NCI-H748 treated with DMSO at 0.1 percent for 48 hours (cell line): ENCODE measurements around the gene PARVA.

Experiments used
- DNase-seq: peaks from one replicate; lab custom pipeline; 2025; lab: John Stamatoyannopoulos, UW

PARVA gene

GRCh38 chr11:12456651-12457579 lies 79.5 kb downstream of the PARVA start:
- no peak for DNase-seq

GRCh38 chr11:12458042-12458441 lies 80.7 kb downstream of the PARVA start:
- DNase-seq: no peak

- no peak for DNase-seq
These were observed 82.0 kb downstream of the PARVA start for GRCh38 chr11:12459374-12459773.

GRCh38 chr11:12459865-12460444 lies 82.6 kb downstream of the PARVA start:
- DNase-seq: no peak

- DNase-seq: no peak
These were observed 83.1 kb downstream of the PARVA start for GRCh38 chr11:12460466-12460865.

- DNase-seq: peak; percentile 83
These were observed 84.1 kb downstream of the PARVA start for GRCh38 chr11:12461516-12461915.

- DNase-seq: no peak
These were observed 86.9 kb downstream of the PARVA start for GRCh38 chr11:12464303-12464702.

- DNase-seq: no peak
These were observed 88.0 kb downstream of the PARVA start for GRCh38 chr11:12465332-12465731.

- DNase-seq: no peak
These were observed 90.2 kb downstream of the PARVA start for GRCh38 chr11:12467610-12468009.

- DNase-seq: no peak
These were observed 92.1 kb downstream of the PARVA start for GRCh38 chr11:12469451-12469850.

GRCh38 chr11:12470236-12470635 lies 92.9 kb downstream of the PARVA start:
- DNase-seq: no peak

GRCh38 chr11:12472401-12473005 lies 95.1 kb downstream of the PARVA start:
- no peak for DNase-seq

- DNase-seq: no peak
These were observed 96.0 kb downstream of the PARVA start for GRCh38 chr11:12473381-12473780.

GRCh38 chr11:12474871-12475270 lies 97.5 kb downstream of the PARVA start:
- no peak for DNase-seq

- no peak for DNase-seq
These were observed 101.4 kb downstream of the PARVA start for GRCh38 chr11:12478743-12479142.

GRCh38 chr11:12480401-12480800 lies 103.0 kb downstream of the PARVA start:
- DNase-seq: no peak

GRCh38 chr11:12482839-12483238 lies 105.5 kb downstream of the PARVA start:
- DNase-seq: no peak

GRCh38 chr11:12483604-12484003 lies 106.2 kb downstream of the PARVA start:
- DNase-seq: no peak

- no peak for DNase-seq
These were observed 108.0 kb downstream of the PARVA start for GRCh38 chr11:12485328-12485727.

- DNase-seq: no peak
These were observed 111.9 kb downstream of the PARVA start for GRCh38 chr11:12489246-12489772.

GRCh38 chr11:12494699-12495098 lies 117.3 kb downstream of the PARVA start:
- no peak for DNase-seq

GRCh38 chr11:12496181-12497025 lies 119.0 kb downstream of the PARVA start:
- no peak for DNase-seq
